HCT116 (cell line): ENCODE measurements around the gene S1PR4. TPM values are rescaled to one million over a fixed set of nuclear protein-coding genes. Genes with fewer than 3 reads are reported as not detected.

Experiments
- ATAC-seq: fragments of 200-7000 bp; cut with Tn5 transposase; 2 replicates; pipeline ENCODE4 v1.9.1; 2020; ENCODE audit warnings: mild to moderate bottlenecking, moderate library complexity
- BruUV-seq: library from RNA; stranded (reverse); fragments of 400-500 nt; replicated peaks from 2 replicates; lab custom pipeline; 2021; lab: Mats Ljungman, UMichigan
- CTCF ChIA-PET: fragments of 300-600 bp; sonication (Branson Sonifier 250); formaldehyde crosslinking; loops from one replicate; lab custom pipeline; 2021; ENCODE audit warnings: antibody characterized with exemption; lab: Charles Lee
- POLR2A ChIA-PET: fragments of 300-600, 350-600 bp; sonication (Branson Sonifier 250); formaldehyde crosslinking; loops from one replicate; lab custom pipeline; 2021; ENCODE audit warnings: antibody characterized with exemption; lab: Charles Lee
- RAD21 ChIA-PET, 2 experiments: fragments of 300-600 bp; sonication (Branson Sonifier 250); formaldehyde crosslinking; loops; one replicate each; lab custom pipeline; 2023; ENCODE audit warnings: low total read pairs in 2 of 2; ENCODE audit not compliant: uncharacterized antibody in 2 of 2, unreplicated experiment in 2 of 2, low non-redundant PET in 1 of 2; lab: Charles Lee
- DNase-seq: peaks from one replicate; pipeline ENCODE4 v3.0.0-alpha.2; 2010; ENCODE audit warnings: low read depth, low spot score
- H2AFZ ChIP-seq: fragments of 200-600 bp; shearing (Covaris generic), sonication (generic); 2 replicates; pipeline ENCODE4 v1.6.1; 2017; ENCODE audit warnings: low read depth, mixed run types, mixed read lengths, antibody characterized with exemption, low read length; ENCODE audit not compliant: poor library complexity, severe bottlenecking
- H3K27ac ChIP-seq: 2 replicates; pipeline ENCODE4 v1.5.1; 2012; ENCODE audit warnings: low read depth, low read length
- H3K27me3 ChIP-seq: fragments of 200-600 bp; sonication (generic); 2 replicates; pipeline ENCODE4 v1.6.1; 2016; ENCODE audit warnings: mixed run types, low read length, mixed read lengths; ENCODE audit not compliant: insufficient read depth
- H3K36me3 ChIP-seq, 2 experiments: fragments of 200-500 bp in 1 of 2; fragments of 200-600 bp in 1 of 2; sonication (Bioruptor generic) in 1 of 2; sonication (generic) in 1 of 2; 2 replicates each; pipeline versions ENCODE4 v1.5.1 to v1.6.1; 2014 to 2016; ENCODE audit warnings: low read length in 2 of 2, inconsistent platforms in 1 of 2, mixed read lengths in 1 of 2, mixed run types in 1 of 2; ENCODE audit not compliant: insufficient read depth in 2 of 2, control insufficient read depth in 1 of 2
- H3K4me1 ChIP-seq, 2 experiments: fragments of 200-600 bp in 1 of 2; sonication (generic) in 1 of 2; 2 replicates each; pipeline versions ENCODE4 v1.5.1 to v1.6.1; 2012 to 2017; ENCODE audit warnings: low read length in 2 of 2, inconsistent platforms in 1 of 2, mild to moderate bottlenecking in 1 of 2, mixed read lengths in 1 of 2, mixed run types in 1 of 2, moderate library complexity in 1 of 2; ENCODE audit not compliant: insufficient read depth in 2 of 2, control insufficient read depth in 1 of 2
- H3K4me2 ChIP-seq: fragments of 200-600 bp; sonication (generic); 2 replicates; pipeline ENCODE4 v1.6.1; 2017; ENCODE audit warnings: mixed run types, low read length, mixed read lengths
- H3K4me3 ChIP-seq, 2 experiments: fragments of 200-600 bp in 1 of 2; sonication (generic) in 1 of 2; replicated peaks in 1 of 2; 2 replicates each; pipeline ENCODE4 v1.5.1; 2011 to 2016; ENCODE audit warnings: low read length in 2 of 2, control low read depth in 1 of 2, low read depth in 1 of 2, mild to moderate bottlenecking in 1 of 2, mixed read lengths in 1 of 2, mixed run types in 1 of 2
- H3K79me2 ChIP-seq: fragments of 200-600 bp; sonication (generic); 2 replicates; pipeline ENCODE4 v1.6.1; 2017; ENCODE audit warnings: mild to moderate bottlenecking, mixed run types, low read length, moderate library complexity, mixed read lengths; ENCODE audit not compliant: insufficient read depth
- H3K9ac ChIP-seq: fragments of 200-600 bp; sonication (generic); 2 replicates; pipeline ENCODE4 v1.6.1; 2016; ENCODE audit warnings: low read length, mixed read lengths
- H3K9me2 ChIP-seq: fragments of 200-600 bp; sonication (generic), shearing (Covaris generic); 2 replicates; pipeline ENCODE4 v1.6.1; 2017; ENCODE audit warnings: mixed run types, mild to moderate bottlenecking, moderate library complexity; ENCODE audit not compliant: insufficient read depth
- H3K9me3 ChIP-seq, 2 experiments: fragments of 200-500 bp in 1 of 2; fragments of 200-600 bp in 1 of 2; sonication (Bioruptor generic) in 1 of 2; sonication (generic) in 1 of 2; 2 replicates each; pipeline ENCODE4 v1.6.1; 2014 to 2017; ENCODE audit warnings: low read length in 2 of 2, mixed read lengths in 2 of 2, inconsistent platforms in 1 of 2, low read depth in 1 of 2, mild to moderate bottlenecking in 1 of 2, mixed run types in 1 of 2, moderate library complexity in 1 of 2; ENCODE audit not compliant: control insufficient read depth in 1 of 2, insufficient read depth in 1 of 2
- H4K20me1 ChIP-seq: fragments of 200-600 bp; sonication (generic), shearing (Covaris generic); 2 replicates; pipeline ENCODE4 v1.6.1; 2017; ENCODE audit warnings: mixed run types, mild to moderate bottlenecking, moderate library complexity; ENCODE audit not compliant: insufficient read depth
- EZH2phosphoT487 ChIP-seq: fragments of 200-600 bp; IDR thresholded peaks from 2 replicates; pipeline ENCODE4 v1.6.1; 2018; ENCODE audit warnings: antibody characterized with exemption, borderline replicate concordance
- POLR2AphosphoS5 ChIP-seq: IDR thresholded peaks from 2 replicates; pipeline ENCODE4 v1.6.1; 2011; ENCODE audit warnings: mild to moderate bottlenecking, low read depth, low read length, moderate library complexity
- REST ChIP-seq: IDR thresholded peaks from 2 replicates; pipeline ENCODE4 v1.6.1; 2012; ENCODE audit warnings: low read depth
- YY1 ChIP-seq: IDR thresholded peaks from 2 replicates; pipeline ENCODE4 v1.6.1; 2011; ENCODE audit warnings: low read length, low read depth, moderate library complexity, mild to moderate bottlenecking; ENCODE audit not compliant: insufficient replicate concordance; ENCODE audit errors: extremely low read depth
- intact Hi-C: fragments of 100-400 bp; cut with micrococcal nuclease; formaldehyde crosslinking; loops from 2 replicates; pipeline ENCODE4 v1.10.0; 2022
- total RNA-seq: library from RNA; stranded (reverse); gene quantifications from one replicate; pipeline ENCODE4 v1.2.1, GENCODE V29; 2021; ENCODE audit not compliant: unreplicated experiment

The S1PR4 gene
- total RNA-seq, 1 experiment from 2014 or later: 0.71 TPM

GRCh38 chr19:3163943-3164342 is 14.6 kb upstream of the S1PR4 start:
- Histone ChIP-seq H3K79me2 (no peaks in the 10 kb centered on the region), H3K4me3 (no peak overlapping the region), H3K4me2 (peak overlapping the region; percentile 35; the same call in 1 of the 2 replicates), H3K9ac (no peak overlapping the region), H3K27ac (no peak overlapping the region), H4K20me1 (no peaks in the 10 kb centered on the region), H3K4me1 (peaks cover 5 to 11% of the 10 kb centered on the region in 2 experiments; a peak in 2 of 4 replicates), H2AFZ (no peak overlapping the region), H3K27me3 (no peaks in the 10 kb centered on the region), H3K9me2 (no peaks in the 10 kb centered on the region), H3K36me3 (no peaks in the 10 kb centered on the region), H3K9me3 (no peaks in the 10 kb centered on the region)
- TF ChIP-seq REST (no peak), EZH2phosphoT487 (no peak), YY1 (no peak), POLR2AphosphoS5 (no peak)
- ChIA-PET CTCF (interaction anchor here (1.0 to 1.9 kb wide), 4 partner anchors 35 to 213 kb away, joined by 3 to 15 read pairs (median 6); no protein-coding TSS in a partner anchor), RAD21 (no interaction called here), POLR2A (no interaction called here)
- no peak for DNase-seq
- ATAC-seq: no peak
- intact Hi-C loops: loop anchor here (1.0 to 5.0 kb wide), 3 partner anchors 35 to 208 kb away; no protein-coding TSS in a partner anchor
- no TSS peak for BruUV-seq
